Measurements from ENCODE around the gene SYCN. TPM values are rescaled to one million over a fixed set of nuclear protein-coding genes. Genes with fewer than 3 reads are reported as not detected.

SYCN gene
- total and polyA plus RNA-seq, 2 donors (not counting 3 experiments of a cell fraction or from before 2014, with no cell fraction given), result not detected

DNA sequence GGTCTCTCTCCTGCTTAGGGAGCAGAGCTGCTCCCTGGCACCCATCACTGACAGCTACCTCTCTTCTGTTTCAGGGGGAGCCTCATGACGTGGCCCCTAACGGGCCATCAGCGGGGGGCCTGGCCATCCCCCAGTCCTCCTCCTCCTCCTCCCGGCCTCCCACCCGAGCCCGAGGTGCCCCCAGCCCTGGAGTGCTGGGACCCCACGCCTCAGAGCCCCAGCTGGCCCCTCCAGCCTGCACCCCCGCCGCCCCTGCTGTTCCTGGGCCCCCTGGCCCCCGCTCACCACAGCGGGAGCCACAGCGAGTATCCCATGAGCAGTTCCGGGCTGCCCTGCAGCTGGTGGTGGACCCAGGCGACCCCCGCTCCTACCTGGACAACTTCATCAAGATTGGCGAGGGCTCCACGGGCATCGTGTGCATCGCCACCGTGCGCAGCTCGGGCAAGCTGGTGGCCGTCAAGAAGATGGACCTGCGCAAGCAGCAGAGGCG is 30.5 kb downstream of the SYCN start:
- Histone ChIP-seq H3K4me3 (replicated peaks in 1 of 3; ENCODE audit: insufficient read depth in 1 of 3, low read depth in 1 of 3, low read length in 3 of 3) (no peak overlapping the region), H3K27ac (ENCODE audit: insufficient read depth, low read depth, low read length) (no peak overlapping the region), H3K9ac (replicated peaks; ENCODE audit: extremely low read depth, insufficient read depth, low read length) (no peak overlapping the region), H4K20me1 (replicated peaks; ENCODE audit: control insufficient read depth, extremely low read depth, insufficient read depth, low read length) (no peaks in the 10 kb centered on the region), H3K9me3 (replicated peaks; ENCODE audit: control insufficient read depth, insufficient read depth, low read length) (no peaks in the 10 kb centered on the region), H3K36me3 (ENCODE audit: control insufficient read depth in 2 of 2, extremely low read depth in 1 of 2, insufficient read depth in 2 of 2, low read length in 2 of 2) (peaks cover 3 to 37% of the 10 kb centered on the region in 2 experiments), H3K4me1 (ENCODE audit: control insufficient read depth, extremely low read depth, insufficient read depth, low read length) (no peaks in the 10 kb centered on the region), H2AFZ (ENCODE audit: low read depth, low read length) (no peak overlapping the region), H3K79me2 (ENCODE audit: control insufficient read depth, insufficient read depth, low read length) (no peaks in the 10 kb centered on the region), H3K27me3 (ENCODE audit: control insufficient read depth in 2 of 2, insufficient read depth in 2 of 2, low read length in 2 of 2) (no peaks in the 10 kb centered on the region), H3K9me1 (replicated peaks; ENCODE audit: control insufficient read depth, extremely low read depth, insufficient read depth, low read length) (no peaks in the 10 kb centered on the region), H3K4me2 (ENCODE audit: insufficient read depth, low read length) (no peak overlapping the region)
- DNase-seq (ENCODE audit: low read depth, low spot score), result no peak
- FAIRE-seq, result no peak
- ChIA-PET CTCF (interaction anchor here (1.1 kb wide), 1 partner anchor 122 kb away, joined by 3 read pairs; no protein-coding TSS in a partner anchor), POLR2A (no interaction called here)
- dilution Hi-C loops (cut with MboI; ENCODE audit: extremely low pct_ligation_motif_present, low sequenced_read_pairs) (no loop called here), intact Hi-C loops (cut with micrococcal nuclease) (no loop called here)
- BruUV-seq (replicated peaks), result no TSS peak
- TF ChIP-seq POLR2AphosphoS5 (IDR thresholded peaks at IDR 0.05; ENCODE audit: insufficient read depth, low read depth, low read length), result no peak
- TF ChIP-seq POLR2A (IDR thresholded peaks at IDR 0.05; ENCODE audit: low read depth, low read length), result no peak

DNA sequence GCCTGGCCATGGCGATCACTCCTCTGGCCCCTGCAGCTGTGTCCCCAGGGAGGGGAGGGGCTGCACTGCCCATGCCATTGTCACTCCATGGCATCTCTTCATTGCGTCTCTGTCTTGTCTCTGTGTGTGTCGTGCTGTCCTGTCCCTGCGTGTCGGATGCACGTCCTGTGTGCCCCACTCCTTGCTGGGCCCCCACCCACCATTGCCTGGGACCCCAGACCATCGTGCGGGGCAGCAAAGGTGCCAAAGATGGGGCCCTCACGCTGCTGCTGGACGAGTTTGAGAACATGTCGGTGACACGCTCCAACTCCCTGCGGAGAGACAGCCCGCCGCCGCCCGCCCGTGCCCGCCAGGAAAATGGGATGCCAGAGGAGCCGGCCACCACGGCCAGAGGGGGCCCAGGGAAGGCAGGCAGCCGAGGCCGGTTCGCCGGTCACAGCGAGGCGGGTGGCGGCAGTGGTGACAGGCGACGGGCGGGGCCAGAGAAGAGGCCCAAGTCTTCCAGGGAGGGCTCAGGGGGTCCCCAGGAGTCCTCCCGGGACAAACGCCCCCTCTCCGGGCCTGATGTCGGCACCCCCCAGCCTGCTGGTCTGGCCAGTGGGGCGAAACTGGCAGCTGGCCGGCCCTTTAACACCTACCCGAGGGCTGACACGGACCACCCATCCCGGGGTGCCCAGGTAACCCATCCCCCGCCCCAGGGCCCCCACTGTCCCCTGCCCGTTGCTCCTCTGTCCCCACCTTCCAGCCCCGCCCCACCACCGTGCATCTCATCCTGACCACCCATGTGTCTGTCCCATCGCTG is 31.2 kb downstream of the SYCN start:
- FAIRE-seq (no peak), DNase-seq (ENCODE audit: low read depth, low spot score) (no peak)
- TF ChIP-seq POLR2AphosphoS5 (IDR thresholded peaks at IDR 0.05; ENCODE audit: insufficient read depth, low read depth, low read length) (no peak), JUN (IDR thresholded peaks at IDR 0.05; ENCODE audit: borderline replicate concordance, insufficient read depth, insufficient read length, low read depth) (no peak), MAX (IDR thresholded peaks at IDR 0.05; ENCODE audit: insufficient read depth, insufficient read length) (no peak)
- Histone ChIP-seq H3K9me3 (replicated peaks; ENCODE audit: control insufficient read depth, insufficient read depth, low read length) (no peaks in the 10 kb centered on the region), H3K4me1 (ENCODE audit: control insufficient read depth, extremely low read depth, insufficient read depth, low read length) (no peaks in the 10 kb centered on the region), H3K27me3 (ENCODE audit: control insufficient read depth in 2 of 2, insufficient read depth in 2 of 2, low read length in 2 of 2) (no peaks in the 10 kb centered on the region), H3K4me3 (replicated peaks in 1 of 3; ENCODE audit: insufficient read depth in 1 of 3, low read depth in 1 of 3, low read length in 3 of 3) (no peak overlapping the region), H3K4me2 (ENCODE audit: insufficient read depth, low read length) (no peak overlapping the region), H3K9me1 (replicated peaks; ENCODE audit: control insufficient read depth, extremely low read depth, insufficient read depth, low read length) (no peaks in the 10 kb centered on the region), H2AFZ (ENCODE audit: low read depth, low read length) (no peak overlapping the region), H4K20me1 (replicated peaks; ENCODE audit: control insufficient read depth, extremely low read depth, insufficient read depth, low read length) (no peaks in the 10 kb centered on the region), H3K9ac (replicated peaks; ENCODE audit: extremely low read depth, insufficient read depth, low read length) (no peak overlapping the region), H3K79me2 (ENCODE audit: control insufficient read depth, insufficient read depth, low read length) (no peaks in the 10 kb centered on the region), H3K27ac (ENCODE audit: insufficient read depth, low read depth, low read length) (no peak overlapping the region), H3K36me3 (ENCODE audit: control insufficient read depth in 2 of 2, extremely low read depth in 1 of 2, insufficient read depth in 2 of 2, low read length in 2 of 2) (peaks cover 3 to 36% of the 10 kb centered on the region in 2 experiments)
- dilution Hi-C loops (cut with MboI; ENCODE audit: extremely low pct_ligation_motif_present, low sequenced_read_pairs), result no loop called here
- no TSS peak for BruUV-seq (replicated peaks)
- intact Hi-C loops (cut with micrococcal nuclease), result no loop called here
- ChIA-PET CTCF (interaction anchor here (1.1 kb wide), 1 partner anchor 122 kb away, joined by 3 read pairs; no protein-coding TSS in a partner anchor), POLR2A (no interaction called here)
